22Rv1 (cell line): ENCODE measurements around the gene KCNQ1OT1.

Source experiments
- ZFX ChIP-seq: fragments of 450-650 bp; IDR thresholded peaks from 2 replicates; pipeline ENCODE4 v1.6.1; 2017; ENCODE audit warnings: antibody characterized with exemption, borderline replicate concordance
- TF ChIP-seq, protein P1 (sequence below): fragments of 450-650 bp; IDR thresholded peaks from 2 replicates; pipeline ENCODE4 v1.5.1; 2017; ENCODE audit warnings: mild to moderate bottlenecking

GRCh38 chr11:2660357-2660939 lies 39.3 kb downstream of the KCNQ1OT1 start:
- TF ChIP-seq, protein P1, sequence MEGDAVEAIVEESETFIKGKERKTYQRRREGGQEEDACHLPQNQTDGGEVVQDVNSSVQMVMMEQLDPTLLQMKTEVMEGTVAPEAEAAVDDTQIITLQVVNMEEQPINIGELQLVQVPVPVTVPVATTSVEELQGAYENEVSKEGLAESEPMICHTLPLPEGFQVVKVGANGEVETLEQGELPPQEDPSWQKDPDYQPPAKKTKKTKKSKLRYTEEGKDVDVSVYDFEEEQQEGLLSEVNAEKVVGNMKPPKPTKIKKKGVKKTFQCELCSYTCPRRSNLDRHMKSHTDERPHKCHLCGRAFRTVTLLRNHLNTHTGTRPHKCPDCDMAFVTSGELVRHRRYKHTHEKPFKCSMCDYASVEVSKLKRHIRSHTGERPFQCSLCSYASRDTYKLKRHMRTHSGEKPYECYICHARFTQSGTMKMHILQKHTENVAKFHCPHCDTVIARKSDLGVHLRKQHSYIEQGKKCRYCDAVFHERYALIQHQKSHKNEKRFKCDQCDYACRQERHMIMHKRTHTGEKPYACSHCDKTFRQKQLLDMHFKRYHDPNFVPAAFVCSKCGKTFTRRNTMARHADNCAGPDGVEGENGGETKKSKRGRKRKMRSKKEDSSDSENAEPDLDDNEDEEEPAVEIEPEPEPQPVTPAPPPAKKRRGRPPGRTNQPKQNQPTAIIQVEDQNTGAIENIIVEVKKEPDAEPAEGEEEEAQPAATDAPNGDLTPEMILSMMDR = no peak
- TF ChIP-seq ZFX = no peak
